GM06990 (cell line): ENCODE measurements around the gene PRR23E.

Source experiments
- DNase-seq: peaks from one replicate; pipeline ENCODE4 v3.0.0-alpha.2; 2011; ENCODE audit not compliant: insufficient read length; ENCODE audit errors: extremely low read depth
- H3K27me3 ChIP-seq: replicated peaks from 2 replicates; pipeline ENCODE4 v1.6.0; 2011; ENCODE audit warnings: low read length; ENCODE audit not compliant: control insufficient read depth, insufficient read depth
- H3K36me3 ChIP-seq: 2 replicates; pipeline ENCODE4 v1.5.1; 2011; ENCODE audit warnings: low read length; ENCODE audit not compliant: control insufficient read depth, insufficient read depth
- H3K4me3 ChIP-seq: replicated peaks from 2 replicates; pipeline ENCODE4 v1.5.1; 2011; ENCODE audit warnings: low read depth, mild to moderate bottlenecking, control low read depth, low read length
- TF ChIP-seq, protein P1 (sequence below): IDR thresholded peaks from 2 replicates; pipeline ENCODE4 v1.5.1; 2011; ENCODE audit warnings: low read length, control low read depth, mild to moderate bottlenecking, inconsistent platforms; ENCODE audit not compliant: insufficient read depth, poor library complexity, severe bottlenecking

The PRR23E gene, protein sequence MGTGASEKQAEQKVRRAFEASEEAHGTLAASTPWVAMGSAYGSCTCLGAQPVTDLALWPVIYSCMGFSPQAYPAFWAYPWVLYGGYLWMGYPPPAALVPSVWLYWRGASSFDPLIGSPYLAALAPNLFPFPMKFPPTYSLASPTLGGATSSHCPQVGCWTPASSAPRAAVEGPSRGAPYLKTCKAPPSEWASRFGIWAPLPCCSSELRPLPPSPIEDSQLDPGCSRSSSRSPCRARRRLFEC

DNA sequence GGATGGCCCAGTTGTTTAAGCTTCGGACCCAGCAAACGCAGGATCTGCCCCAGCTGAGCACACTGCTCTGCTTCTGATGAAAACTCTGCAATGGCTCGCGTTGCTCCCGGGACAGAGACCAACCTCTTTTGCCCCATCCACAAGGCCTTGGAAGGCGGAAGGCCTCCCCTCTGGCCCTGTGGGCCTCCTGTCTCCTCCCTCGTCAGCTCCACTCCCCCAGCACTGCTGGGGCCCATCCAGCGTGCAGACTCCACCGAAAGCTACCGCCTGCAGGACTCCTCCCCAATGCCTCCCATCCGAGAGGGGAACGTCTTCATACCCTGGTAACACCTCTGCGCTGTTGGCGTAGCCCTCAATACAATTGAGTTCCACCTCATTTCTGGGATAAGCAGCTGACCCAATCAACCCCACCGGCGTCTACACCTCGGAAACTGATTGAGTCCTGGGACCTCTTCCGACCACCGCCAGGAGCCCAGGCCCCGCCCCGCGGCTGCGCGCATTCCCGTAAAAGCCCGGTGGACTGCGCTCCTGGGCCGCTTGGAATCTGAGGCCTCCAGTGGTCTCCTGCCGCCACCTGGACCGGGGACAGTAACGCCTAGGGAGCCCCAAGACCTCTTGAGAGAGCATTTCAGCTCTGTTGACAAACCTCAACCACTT is at the start of gene PRR23E:
Gene PRR23E (plus strand): TSS at position 556 of the 657 bp plus-strand sequence. CDS start 3,555 bp downstream, outside the sequence.
- Histone ChIP-seq H3K36me3 (no peaks in the 10 kb centered on the region), H3K27me3 (no peaks in the 10 kb centered on the region; the same call in 1 of the 2 replicates), H3K4me3 (no peak within 1 kb of the TSS)
- DNase-seq = no peak
- TF ChIP-seq, protein P1, sequence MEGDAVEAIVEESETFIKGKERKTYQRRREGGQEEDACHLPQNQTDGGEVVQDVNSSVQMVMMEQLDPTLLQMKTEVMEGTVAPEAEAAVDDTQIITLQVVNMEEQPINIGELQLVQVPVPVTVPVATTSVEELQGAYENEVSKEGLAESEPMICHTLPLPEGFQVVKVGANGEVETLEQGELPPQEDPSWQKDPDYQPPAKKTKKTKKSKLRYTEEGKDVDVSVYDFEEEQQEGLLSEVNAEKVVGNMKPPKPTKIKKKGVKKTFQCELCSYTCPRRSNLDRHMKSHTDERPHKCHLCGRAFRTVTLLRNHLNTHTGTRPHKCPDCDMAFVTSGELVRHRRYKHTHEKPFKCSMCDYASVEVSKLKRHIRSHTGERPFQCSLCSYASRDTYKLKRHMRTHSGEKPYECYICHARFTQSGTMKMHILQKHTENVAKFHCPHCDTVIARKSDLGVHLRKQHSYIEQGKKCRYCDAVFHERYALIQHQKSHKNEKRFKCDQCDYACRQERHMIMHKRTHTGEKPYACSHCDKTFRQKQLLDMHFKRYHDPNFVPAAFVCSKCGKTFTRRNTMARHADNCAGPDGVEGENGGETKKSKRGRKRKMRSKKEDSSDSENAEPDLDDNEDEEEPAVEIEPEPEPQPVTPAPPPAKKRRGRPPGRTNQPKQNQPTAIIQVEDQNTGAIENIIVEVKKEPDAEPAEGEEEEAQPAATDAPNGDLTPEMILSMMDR = no peak

DNA sequence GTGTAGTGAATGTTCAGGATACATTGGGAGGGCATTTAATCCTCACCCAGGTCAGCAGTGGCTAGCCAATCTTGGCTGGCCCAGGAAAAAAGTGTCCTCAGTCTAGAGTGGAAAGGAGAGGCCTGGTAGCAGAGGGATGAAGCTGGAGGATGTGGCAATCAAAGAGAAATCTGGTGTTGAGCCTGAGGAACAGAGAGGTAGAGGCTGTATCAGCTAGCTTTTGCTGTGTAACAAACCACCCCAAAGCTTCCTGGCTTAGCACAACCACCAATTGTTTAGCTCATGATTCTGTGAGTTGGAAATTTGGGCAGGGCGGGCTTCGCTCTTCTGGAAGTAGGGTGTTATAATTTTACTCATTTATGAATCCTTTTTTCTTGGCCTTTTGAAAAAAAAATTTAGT is 49.8 kb upstream of the PRR23E start:
- DNase-seq = no peak
- Histone ChIP-seq H3K27me3 (no peaks in the 10 kb centered on the region; the same call in 1 of the 2 replicates), H3K4me3 (no peak overlapping the region), H3K36me3 (no peaks in the 10 kb centered on the region)
- TF ChIP-seq, protein P1 = no peak

DNA sequence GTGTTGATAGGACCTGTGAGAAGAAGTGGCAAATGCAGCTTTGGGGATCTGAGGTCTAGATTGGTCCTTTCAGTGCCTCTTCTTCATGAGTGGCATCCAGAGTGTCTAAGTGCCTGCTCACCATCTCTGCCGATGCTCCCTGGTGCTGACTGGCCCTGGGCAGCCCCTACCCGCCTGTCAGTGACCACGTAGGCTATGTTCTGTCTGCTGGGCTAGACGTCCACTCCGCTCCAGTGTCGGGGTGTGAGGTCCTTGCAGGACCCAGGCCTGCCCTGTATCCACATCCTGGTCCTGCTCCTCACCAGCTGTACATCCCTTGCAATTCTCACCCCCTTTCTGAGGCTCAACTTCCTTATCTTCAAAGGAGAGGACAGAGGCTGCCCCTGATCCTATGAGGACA is 48.3 kb upstream of the PRR23E start:
- no peak for DNase-seq
- TF ChIP-seq, protein P1 = no peak
- H3K4me3 ChIP-seq = no peak overlapping the region
- no peaks in the 10 kb centered on the region for H3K27me3 ChIP-seq
- no peaks in the 10 kb centered on the region for H3K36me3 ChIP-seq

DNA sequence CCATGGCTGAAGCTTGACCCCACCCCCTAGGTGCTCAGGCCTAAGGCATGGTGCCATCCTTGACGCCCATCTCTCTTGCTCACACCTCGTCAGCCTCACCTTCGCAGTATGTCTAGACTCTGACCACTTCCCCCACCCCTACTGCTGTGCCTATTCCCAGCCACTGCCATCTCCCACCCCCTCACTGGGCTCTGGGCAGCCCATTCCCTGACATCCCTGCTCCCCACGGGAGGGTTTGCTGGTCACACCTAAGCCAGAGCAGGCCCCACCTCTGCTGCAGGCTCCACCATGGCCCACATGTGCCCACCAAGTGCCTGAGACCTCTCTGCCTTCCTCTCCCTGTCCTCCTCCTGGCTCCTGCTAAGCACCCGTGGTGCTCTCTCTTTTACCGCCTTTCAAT is 47.7 kb upstream of the PRR23E start:
- H3K27me3 ChIP-seq = no peaks in the 10 kb centered on the region; the same call in 1 of the 2 replicates
- no peaks in the 10 kb centered on the region for H3K36me3 ChIP-seq
- no peak overlapping the region for H3K4me3 ChIP-seq
- TF ChIP-seq, protein P1 = no peak
- DNase-seq = no peak

DNA sequence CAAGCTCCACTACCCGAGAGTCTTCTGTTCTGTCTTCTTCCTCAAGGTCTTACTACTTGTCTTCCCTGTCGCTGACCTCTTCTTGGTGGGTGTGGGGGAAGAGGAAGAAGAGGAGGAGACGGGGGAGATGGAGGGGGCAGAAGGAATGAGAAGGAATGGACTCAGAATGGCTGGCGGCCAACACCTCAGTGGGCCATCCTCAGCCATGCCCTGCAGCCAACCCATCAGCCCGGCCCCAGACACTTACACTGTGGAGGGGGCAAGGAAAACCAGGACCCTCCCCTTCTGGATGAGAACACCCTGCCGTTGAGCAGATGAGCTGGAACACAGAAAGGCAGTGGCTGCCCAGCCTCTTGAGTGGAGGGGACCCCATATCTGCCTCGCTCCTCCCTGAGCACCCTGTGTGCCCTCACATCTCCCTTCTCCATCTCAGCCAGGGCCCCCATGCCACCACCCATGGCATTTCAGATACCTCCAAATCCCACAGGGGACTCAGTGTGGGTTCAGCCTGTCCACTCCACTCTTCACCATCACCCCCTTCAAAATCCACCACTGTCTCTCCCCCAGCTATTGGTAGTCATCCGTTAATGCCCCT is 45.5 kb upstream of the PRR23E start:
- Histone ChIP-seq H3K27me3 (no peaks in the 10 kb centered on the region; the same call in 1 of the 2 replicates), H3K4me3 (no peak overlapping the region), H3K36me3 (no peaks in the 10 kb centered on the region)
- DNase-seq = no peak
- TF ChIP-seq, protein P1 = no peak
